Stimulated activated CD4-positive, alpha-beta T cell treated with anti-CD3 and anti-CD28 coated beads, Interleukin-4, amount 100 ng/mL, for 48 hours (primary cell): ENCODE data around the gene NEDD4L.
"Not testable (repeated sequence)": the region's sequence is repeated elsewhere in the genome, so short reads cannot be mapped to it uniquely, and the experiment has no call there.

Source experiments
- DNase-seq, 2 donors: peaks; one replicate each; pipeline ENCODE4 v3.0.0-alpha.2; 2020; ENCODE audit warnings: low read depth in 2 of 2

NEDD4L gene

GRCh38 chr18:58370038-58370580 is 326.1 kb downstream of the NEDD4L start:
- DNase-seq, result no peak

GRCh38 chr18:58370612-58371011 is 326.6 kb downstream of the NEDD4L start:
- no peak for DNase-seq

GRCh38 chr18:58373481-58373880 is 329.5 kb downstream of the NEDD4L start:
- no peak for DNase-seq

GRCh38 chr18:58375051-58375450 is 331.0 kb downstream of the NEDD4L start:
- DNase-seq, result no peak

- no peak for DNase-seq
Observed at GRCh38 chr18:58378411-58379379, 334.7 kb downstream of the NEDD4L start.

GRCh38 chr18:58379443-58379842 is 335.4 kb downstream of the NEDD4L start:
- no peak for DNase-seq

- DNase-seq, result not testable (repeated sequence)
Observed at GRCh38 chr18:58380113-58380512, 336.1 kb downstream of the NEDD4L start.

GRCh38 chr18:58381676-58382411 is 337.8 kb downstream of the NEDD4L start:
- no peak for DNase-seq

GRCh38 chr18:58382446-58382845 is 338.4 kb downstream of the NEDD4L start:
- DNase-seq, result no peak

- no peak for DNase-seq
Observed at GRCh38 chr18:58385472-58385871, 341.4 kb downstream of the NEDD4L start.

- no peak for DNase-seq
Observed at GRCh38 chr18:58386780-58387179, 342.8 kb downstream of the NEDD4L start.

GRCh38 chr18:58387716-58388115 is 343.7 kb downstream of the NEDD4L start:
- DNase-seq, result no peak

- no peak for DNase-seq
Observed at GRCh38 chr18:58388736-58389135, 344.7 kb downstream of the NEDD4L start.

- no peak for DNase-seq
Observed at GRCh38 chr18:58389745-58390144, 345.7 kb downstream of the NEDD4L start.

GRCh38 chr18:58390399-58390798 is 346.4 kb downstream of the NEDD4L start:
- DNase-seq, result no peak

- DNase-seq, result no peak
Observed at GRCh38 chr18:58391231-58391825, 347.3 kb downstream of the NEDD4L start.

- no peak for DNase-seq
Observed at GRCh38 chr18:58391932-58392323, 347.9 kb downstream of the NEDD4L start.

- no peak for DNase-seq
Observed at GRCh38 chr18:58392324-58393000, 348.4 kb downstream of the NEDD4L start.

GRCh38 chr18:58393295-58393694 is 349.3 kb downstream of the NEDD4L start:
- DNase-seq, result no peak

GRCh38 chr18:58394046-58394445 is 350.0 kb downstream of the NEDD4L start:
- DNase-seq, result no peak

GRCh38 chr18:58394602-58395425 is 350.8 kb downstream of the NEDD4L start:
- no peak for DNase-seq
